22Rv1 (cell line): ENCODE results near the gene ARRDC3.

Experiments
- H3K27ac ChIP-seq: fragments of 450-650 bp; 2 replicates; pipeline ENCODE4 v1.5.1; 2017
- ZFX ChIP-seq: fragments of 450-650 bp; IDR thresholded peaks from 2 replicates; pipeline ENCODE4 v1.6.1; 2017; ENCODE audit warnings: antibody characterized with exemption, borderline replicate concordance
- TF ChIP-seq, protein P1 (sequence below): fragments of 450-650 bp; IDR thresholded peaks from 2 replicates; pipeline ENCODE4 v1.5.1; 2017; ENCODE audit warnings: mild to moderate bottlenecking

Gene ARRDC3

DNA sequence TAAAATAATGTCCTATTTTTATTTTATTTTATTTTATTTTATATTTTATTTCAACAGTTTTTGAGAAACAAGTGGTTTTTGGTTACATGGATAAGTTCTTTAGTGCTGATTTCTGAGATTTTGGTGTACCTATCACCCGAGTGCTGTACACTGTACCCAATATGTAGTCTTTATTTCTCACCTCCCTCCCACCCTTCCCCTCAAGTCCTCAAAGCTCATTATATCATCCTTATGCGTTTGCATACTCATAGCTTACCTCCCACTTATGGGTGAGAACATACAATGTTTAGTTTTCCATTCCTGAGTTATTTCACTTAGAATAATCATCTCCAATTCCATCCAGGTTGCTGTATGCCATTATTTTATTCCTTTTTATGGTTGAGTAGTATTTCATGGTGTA, 63.5 kb downstream of the ARRDC3 start:
- TF ChIP-seq, protein P1, sequence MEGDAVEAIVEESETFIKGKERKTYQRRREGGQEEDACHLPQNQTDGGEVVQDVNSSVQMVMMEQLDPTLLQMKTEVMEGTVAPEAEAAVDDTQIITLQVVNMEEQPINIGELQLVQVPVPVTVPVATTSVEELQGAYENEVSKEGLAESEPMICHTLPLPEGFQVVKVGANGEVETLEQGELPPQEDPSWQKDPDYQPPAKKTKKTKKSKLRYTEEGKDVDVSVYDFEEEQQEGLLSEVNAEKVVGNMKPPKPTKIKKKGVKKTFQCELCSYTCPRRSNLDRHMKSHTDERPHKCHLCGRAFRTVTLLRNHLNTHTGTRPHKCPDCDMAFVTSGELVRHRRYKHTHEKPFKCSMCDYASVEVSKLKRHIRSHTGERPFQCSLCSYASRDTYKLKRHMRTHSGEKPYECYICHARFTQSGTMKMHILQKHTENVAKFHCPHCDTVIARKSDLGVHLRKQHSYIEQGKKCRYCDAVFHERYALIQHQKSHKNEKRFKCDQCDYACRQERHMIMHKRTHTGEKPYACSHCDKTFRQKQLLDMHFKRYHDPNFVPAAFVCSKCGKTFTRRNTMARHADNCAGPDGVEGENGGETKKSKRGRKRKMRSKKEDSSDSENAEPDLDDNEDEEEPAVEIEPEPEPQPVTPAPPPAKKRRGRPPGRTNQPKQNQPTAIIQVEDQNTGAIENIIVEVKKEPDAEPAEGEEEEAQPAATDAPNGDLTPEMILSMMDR, result no peak
- no peak for TF ChIP-seq ZFX
- H3K27ac ChIP-seq, result no peak overlapping the region

GRCh38 chr5:91318724-91319123, 64.4 kb downstream of the ARRDC3 start:
- TF ChIP-seq ZFX, result no peak
- TF ChIP-seq, protein P1, result no peak
- no peak overlapping the region for H3K27ac ChIP-seq
